SH-SY5Y (cell line): ENCODE measurements around the gene GRIK3.

Source experiments
- GATA2 ChIP-seq: IDR thresholded peaks from 2 replicates; pipeline ENCODE4 v1.6.1; 2011; ENCODE audit warnings: mild to moderate bottlenecking, low read depth, low read length
- GATA3 ChIP-seq: IDR thresholded peaks from 2 replicates; pipeline ENCODE4 v1.6.1; 2011; ENCODE audit warnings: low read depth, mild to moderate bottlenecking, low read length, moderate library complexity

DNA sequence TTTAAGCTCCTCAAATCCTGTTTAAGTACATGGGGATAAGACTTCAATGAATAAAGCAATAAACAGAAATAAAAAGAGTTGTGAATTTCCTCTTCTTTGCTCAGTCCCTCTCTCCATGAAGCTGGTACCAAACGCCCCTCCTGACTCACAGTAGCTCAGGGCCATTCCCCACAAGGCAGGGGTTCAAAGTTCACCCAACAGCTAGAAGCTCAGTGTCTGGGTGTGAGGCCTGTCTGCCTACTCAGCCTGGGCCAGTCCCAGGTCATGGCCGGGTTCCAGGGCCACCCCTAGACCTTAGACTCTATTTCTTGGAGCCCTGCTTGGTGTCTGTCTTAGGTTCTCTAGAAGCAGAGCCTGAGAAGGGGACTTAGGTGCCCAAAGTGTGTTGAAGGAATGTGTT, 251.5 kb downstream of the GRIK3 start:
- TF ChIP-seq GATA3, result no peak
- no peak for TF ChIP-seq GATA2
